Small intestine (tissue), 7 donors: ENCODE results near the gene CD47. TPM values are rescaled to one million over a fixed set of nuclear protein-coding genes. Genes with fewer than 3 reads are reported as not detected.

Experiments
- DNase-seq, 2 donors: peaks; one replicate each; pipeline versions ENCODE4 v3.0.0 to v3.0.0-alpha.2; 2013
- FAIRE-seq: peaks from 2 replicates; lab custom pipeline; 2012; peaks lifted over from hg19 to GRCh38; lab: Jason Lieb, UNC
- H3K27ac ChIP-seq, 3 donors: one replicate each; pipeline ENCODE4 v1.5.1; 2013; ENCODE audit warnings: low read length in 2 of 3, mild to moderate bottlenecking in 2 of 3, control low read depth in 1 of 3, inconsistent platforms in 1 of 3, low read depth in 1 of 3, moderate library complexity in 1 of 3
- H3K27me3 ChIP-seq, 3 donors: one replicate each; pipeline ENCODE4 v1.6.1; 2013; ENCODE audit warnings: low read length in 3 of 3, inconsistent platforms in 1 of 3; ENCODE audit not compliant: control insufficient read depth in 3 of 3, insufficient read depth in 3 of 3
- H3K36me3 ChIP-seq, 3 donors: one replicate each; pipeline ENCODE4 v1.6.1; 2013; ENCODE audit warnings: low read length in 3 of 3, inconsistent platforms in 1 of 3, low read depth in 1 of 3, mild to moderate bottlenecking in 1 of 3, moderate library complexity in 1 of 3; ENCODE audit not compliant: control insufficient read depth in 3 of 3, insufficient read depth in 2 of 3
- H3K4me1 ChIP-seq, 3 donors: one replicate each; pipeline ENCODE4 v1.6.1; 2013; ENCODE audit warnings: low read length in 2 of 3, inconsistent platforms in 1 of 3, low read depth in 1 of 3, mild to moderate bottlenecking in 1 of 3, moderate library complexity in 1 of 3; ENCODE audit not compliant: control insufficient read depth in 3 of 3, insufficient read depth in 2 of 3
- H3K4me3 ChIP-seq, 3 donors: one replicate each; pipeline ENCODE4 v1.5.1; 2013; ENCODE audit warnings: low read length in 3 of 3, control low read depth in 1 of 3, inconsistent platforms in 1 of 3, low read depth in 1 of 3, mild to moderate bottlenecking in 1 of 3, moderate library complexity in 1 of 3
- H3K9me3 ChIP-seq, 2 donors: one replicate each; pipeline ENCODE4 v1.6.1; 2013; ENCODE audit warnings: low read depth in 1 of 2, low read length in 1 of 2; ENCODE audit not compliant: control insufficient read depth in 2 of 2, insufficient read depth in 1 of 2
- WGBS, 3 donors: extraction: QIAGEN DNeasy Blood & Tissue Kit; methylation state at CpG; one replicate each; pipeline ENCODE4 v1.1.7; 2013; 5-methylcytosine and 5-hydroxymethylcytosine counted together
- polyA plus RNA-seq, 4 donors: library from polyadenylated mRNA; stranded (reverse) in 3 of 4; unstranded in 1 of 4; fragments of 200-250 nt in 3 of 4; fragments of 120-200 nt in 1 of 4; gene quantifications; one replicate each; pipeline versions ENCODE4 v1.2.1 to v1.2.3, GENCODE V29; 2013
- donor health status: healthy with polysubstance abuse.
- donor health status: control.
- donor health status: control.
- donor health status: Bipolar disorder and iron deficiency.
- donor health status: healthy.

The CD47 gene
- polyA plus RNA-seq, 4 donors = 18.9 to 68.2 (median 48.2) TPM

DNA sequence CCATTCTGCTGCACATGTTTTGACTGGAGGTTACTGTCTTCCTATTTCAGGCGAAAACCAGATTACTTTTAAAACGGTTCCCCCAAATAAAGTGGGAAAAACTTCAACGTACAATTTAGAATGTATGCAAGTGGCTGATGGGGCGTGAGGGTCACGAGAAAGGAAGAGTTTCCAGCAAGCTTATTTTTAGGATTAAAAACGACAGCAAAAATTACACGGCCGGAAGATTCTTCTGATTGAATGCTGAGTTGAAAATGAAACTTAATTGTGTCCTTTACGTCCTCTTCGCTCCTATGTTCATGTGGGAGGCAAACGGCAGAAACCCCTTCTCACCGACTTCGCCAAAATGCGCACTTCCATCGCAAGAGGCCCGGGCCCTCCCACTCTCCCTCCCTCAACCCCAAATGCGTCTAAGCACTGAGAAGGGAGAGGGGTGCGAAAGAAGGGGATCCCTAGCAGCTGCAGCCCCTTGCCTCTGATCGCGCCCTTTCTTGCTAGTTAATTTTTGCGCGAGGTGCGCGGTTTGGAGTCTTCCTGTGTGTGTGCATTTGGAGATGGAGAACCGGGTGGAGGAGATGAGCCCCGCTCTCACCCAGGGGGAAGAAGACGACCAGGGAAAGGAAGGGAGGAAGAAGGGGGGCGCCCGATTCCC lies 656 bp downstream of the CD47 start:
- no peaks in the 10 kb centered on the region for H3K9me3 ChIP-seq
- peaks cover 0 to 6% (median 0%) of the 10 kb centered on the region in 3 donors for H3K4me1 ChIP-seq
- peak; percentile 48 to 82 for DNase-seq
- FAIRE-seq = no peak
- peak overlapping the region; percentile 75 to 90 (median 84) for H3K27ac ChIP-seq
- H3K4me3 ChIP-seq = peak overlapping the region; percentile 74 to 94 (median 79)
- H3K27me3 ChIP-seq = no peaks in the 10 kb centered on the region
- 0% methylated on average over 28 to 29 of the region's 29 CpGs for WGBS, 3 donors
- H3K36me3 ChIP-seq = no peaks in the 10 kb centered on the region

DNA sequence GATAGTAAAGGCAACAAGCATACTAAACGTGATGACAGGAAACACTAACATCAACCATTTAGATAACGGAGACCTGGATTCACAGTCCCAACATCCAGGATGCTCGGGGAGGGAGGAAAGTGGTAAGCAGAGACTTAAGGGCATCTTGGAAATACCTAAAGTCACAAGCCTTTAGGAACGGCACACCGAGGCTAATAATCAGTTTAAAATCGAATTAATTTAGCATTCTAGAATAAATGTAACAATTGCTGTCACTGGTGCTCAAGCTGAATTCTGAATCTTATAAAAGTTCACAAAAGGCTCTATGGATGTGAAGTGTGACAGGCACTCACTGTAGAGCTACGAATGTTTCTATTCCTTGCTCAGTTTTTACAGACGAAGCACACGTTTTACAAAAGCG lies 1.3 kb downstream of the CD47 start:
- 0 to 8% (median 1%) methylated on average over 10 of the region's 10 CpGs for WGBS, 3 donors
- no peak for FAIRE-seq

DNA sequence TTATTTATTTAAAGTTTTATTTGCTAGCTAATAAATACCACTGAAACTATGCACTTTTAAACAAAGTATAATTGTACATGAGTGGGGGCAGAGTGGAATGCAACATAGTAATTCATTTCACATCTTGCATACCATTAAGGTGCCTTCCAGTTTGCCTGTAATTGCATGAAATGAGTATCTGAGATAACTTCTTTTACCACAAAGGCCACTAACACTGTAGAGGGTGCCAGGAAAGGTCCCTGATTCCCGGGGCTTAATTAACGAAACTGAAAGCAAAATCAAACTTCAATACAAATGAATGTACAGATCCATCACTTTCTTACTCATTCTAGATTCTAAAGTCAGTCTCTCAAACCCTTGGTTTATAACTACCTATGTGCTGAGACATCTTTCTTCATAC lies 2.1 kb downstream of the CD47 start:
- no peak for FAIRE-seq
- no peaks in the 10 kb centered on the region for H3K36me3 ChIP-seq
- H3K27ac ChIP-seq = no peak overlapping the region
- H3K4me1 ChIP-seq = peaks cover 0 to 15% (median 0%) of the 10 kb centered on the region in 3 donors
- H3K4me3 ChIP-seq = peak overlapping the region in 2 of 3 donors; percentile 0 to 48
- 1 to 10% (median 10%) methylated on average over 2 of the region's 2 CpGs for WGBS, 3 donors
- H3K27me3 ChIP-seq = no peaks in the 10 kb centered on the region
- peak; percentile 49 to 55 for DNase-seq
- no peaks in the 10 kb centered on the region for H3K9me3 ChIP-seq

More for the DNA sequence above, 1.3 kb downstream of the CD47 start:
- H3K4me1 ChIP-seq = peaks cover 0 to 8% (median 0%) of the 10 kb centered on the region in 3 donors
- peak; percentile 22 to 40 for DNase-seq
- H3K27me3 ChIP-seq = no peaks in the 10 kb centered on the region
- peak overlapping the region; percentile 74 to 94 (median 79) for H3K4me3 ChIP-seq
- no peaks in the 10 kb centered on the region for H3K36me3 ChIP-seq
- no peaks in the 10 kb centered on the region for H3K9me3 ChIP-seq
- peak overlapping the region in 2 of 3 donors; percentile 84 to 90 for H3K27ac ChIP-seq

DNA sequence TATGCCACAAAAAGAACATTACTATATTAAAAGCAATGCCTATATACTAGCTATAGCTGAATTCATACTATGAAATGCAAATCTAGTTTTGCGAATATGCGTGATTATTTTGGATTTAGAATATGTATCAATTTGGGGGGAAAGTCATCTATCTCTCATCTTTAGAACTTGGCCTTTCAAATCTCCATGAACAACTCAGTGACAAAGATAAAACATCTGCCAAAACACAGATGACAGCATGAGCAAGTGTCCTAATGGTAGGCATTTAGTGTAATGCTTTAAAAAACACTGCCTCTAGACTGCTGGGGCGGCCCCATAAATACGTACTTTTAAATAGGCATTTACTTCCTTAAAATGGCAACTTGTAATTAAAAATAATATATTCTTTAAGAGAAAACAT lies 2.7 kb downstream of the CD47 start:
- DNase-seq = no peak
- Histone ChIP-seq H3K4me1 (peaks cover 0 to 15% (median 0%) of the 10 kb centered on the region in 3 donors), H3K27ac (no peak overlapping the region), H3K27me3 (no peaks in the 10 kb centered on the region), H3K4me3 (no peak overlapping the region), H3K9me3 (no peaks in the 10 kb centered on the region), H3K36me3 (no peaks in the 10 kb centered on the region)
- WGBS, 3 donors = 74 to 79% (median 75%) methylated on average over 4 of the region's 4 CpGs
- no peak for FAIRE-seq

DNA sequence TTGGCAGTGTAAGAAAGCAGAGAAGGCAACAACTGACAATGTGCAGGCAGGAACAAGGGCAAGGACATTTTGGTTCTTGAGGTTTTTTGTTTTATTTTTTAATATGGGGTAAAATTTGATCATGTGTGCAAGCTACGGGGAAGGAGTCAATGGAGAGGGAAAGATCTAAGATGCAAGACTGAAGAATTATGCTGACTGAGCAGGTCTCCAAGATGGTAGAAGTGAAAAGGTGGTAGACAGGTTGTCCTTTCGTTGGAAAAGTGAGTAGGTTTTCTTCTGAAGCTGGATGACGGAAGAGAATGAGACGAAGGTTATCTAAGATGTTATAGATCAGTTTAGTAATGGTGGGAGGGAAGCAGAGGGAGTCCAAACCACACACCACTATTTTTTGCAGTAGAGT lies 4.2 kb downstream of the CD47 start:
- no peaks in the 10 kb centered on the region for H3K9me3 ChIP-seq
- no peak overlapping the region for H3K27ac ChIP-seq
- DNase-seq (no peak), FAIRE-seq (no peak)
- WGBS, 3 donors = 84 to 90% (median 89%) methylated on average over 4 of the region's 4 CpGs
- no peaks in the 10 kb centered on the region for H3K27me3 ChIP-seq
- H3K4me3 ChIP-seq = no peak overlapping the region
- H3K36me3 ChIP-seq = no peaks in the 10 kb centered on the region
- peaks cover 0 to 15% (median 0%) of the 10 kb centered on the region in 3 donors for H3K4me1 ChIP-seq

DNA sequence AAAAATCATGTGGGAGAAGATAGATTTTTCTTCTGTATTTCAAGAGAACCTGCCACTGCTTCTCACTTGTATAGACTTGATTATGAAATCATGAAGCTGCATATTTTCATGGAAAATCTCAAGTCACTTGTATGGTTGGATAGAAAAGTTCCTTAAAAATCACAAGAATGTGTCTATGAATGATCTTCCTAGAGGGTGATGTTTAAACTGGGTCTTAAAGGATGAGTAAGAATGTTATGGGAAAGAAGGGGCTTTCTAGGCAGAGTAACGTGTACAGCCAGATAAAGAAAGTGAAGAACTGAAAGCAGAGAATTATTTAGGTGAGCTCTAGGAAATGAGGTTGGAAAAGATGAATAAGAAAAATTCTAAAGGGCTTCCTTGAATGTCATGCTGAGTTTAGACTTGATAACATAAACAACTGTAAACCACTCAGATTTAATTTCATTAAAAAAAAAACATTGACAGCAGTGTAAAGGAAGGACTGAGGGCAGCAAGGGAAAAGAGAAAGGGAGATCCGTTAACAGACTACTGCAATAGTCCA lies 5.0 kb downstream of the CD47 start:
- DNase-seq (no peak), FAIRE-seq (no peak)
- Histone ChIP-seq H3K9me3 (no peaks in the 10 kb centered on the region), H3K27me3 (no peaks in the 10 kb centered on the region), H3K4me3 (no peak overlapping the region), H3K36me3 (no peaks in the 10 kb centered on the region), H3K4me1 (peaks cover 0 to 15% (median 0%) of the 10 kb centered on the region in 3 donors), H3K27ac (no peak overlapping the region)
- WGBS, 3 donors = 73 to 83% (median 82%) methylated on average over 2 of the region's 2 CpGs

DNA sequence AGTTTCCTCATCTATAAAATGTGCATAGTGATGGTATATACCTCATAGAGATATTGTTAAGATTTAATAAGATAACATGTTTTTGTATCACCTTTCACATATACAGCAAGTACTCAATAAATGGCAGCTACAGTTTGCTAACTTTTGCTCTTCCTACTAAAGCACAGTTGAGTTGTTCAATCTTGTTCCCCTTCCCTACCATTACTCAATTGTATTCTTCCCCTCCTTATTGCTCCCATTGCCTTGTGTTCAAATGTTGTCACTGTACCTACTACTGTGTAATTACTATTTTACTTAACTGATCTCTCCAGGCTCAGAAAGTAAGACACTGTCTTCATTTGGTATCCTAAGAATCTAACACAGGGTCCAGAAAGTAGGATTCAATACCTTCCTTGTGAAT lies 5.5 kb downstream of the CD47 start:
- Histone ChIP-seq H3K4me1 (peaks cover 0 to 15% (median 0%) of the 10 kb centered on the region in 3 donors), H3K9me3 (no peaks in the 10 kb centered on the region), H3K27ac (no peak overlapping the region), H3K4me3 (no peak overlapping the region), H3K36me3 (no peaks in the 10 kb centered on the region), H3K27me3 (no peaks in the 10 kb centered on the region)
- DNase-seq = no peak
- FAIRE-seq = no peak

DNA sequence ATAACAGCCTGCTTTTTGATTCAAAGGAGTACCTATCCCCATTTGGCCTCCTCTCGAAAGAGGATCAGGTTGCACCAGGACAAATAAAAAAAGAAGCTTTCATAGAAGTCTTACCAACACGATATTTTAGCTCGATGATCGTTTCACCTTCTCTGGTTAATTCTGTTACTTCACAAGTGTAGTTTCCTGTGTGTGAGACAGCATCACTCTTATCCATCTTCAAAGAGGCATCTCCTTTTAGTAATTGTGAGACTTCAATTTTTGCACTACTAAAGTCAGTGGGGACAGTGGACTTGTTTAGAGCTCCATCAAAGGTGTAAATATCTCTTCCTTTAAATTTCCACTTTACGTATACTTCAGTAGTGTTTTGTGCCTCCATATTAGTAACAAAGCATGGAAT lies 11.0 kb downstream of the CD47 start:
- no peak for FAIRE-seq
- no peaks in the 10 kb centered on the region for H3K9me3 ChIP-seq
- 71 to 90% (median 83%) methylated on average over 5 of the region's 5 CpGs for WGBS, 3 donors
- peaks cover 0 to 8% (median 0%) of the 10 kb centered on the region in 3 donors for H3K4me1 ChIP-seq
- peaks cover 0 to 5% (median 3%) of the 10 kb centered on the region in 3 donors for H3K36me3 ChIP-seq
- H3K27ac ChIP-seq = no peak overlapping the region
- H3K4me3 ChIP-seq = no peak overlapping the region
- H3K27me3 ChIP-seq = no peaks in the 10 kb centered on the region
- DNase-seq = no peak
